A673 (cell line): Measurements from ENCODE around the gene COL9A1. TPM values are rescaled to one million over a fixed set of nuclear protein-coding genes. Genes with fewer than 3 reads are reported as not detected.

Experiments used
- BruUV-seq: library from RNA; stranded (reverse); fragments of 400-500 nt; replicated peaks from 2 replicates; lab custom pipeline; 2021; lab: Mats Ljungman, UMichigan
- CTCF ChIA-PET: fragments of 300-600 bp; sonication (Branson Sonifier 250); formaldehyde crosslinking; loops from one replicate; lab custom pipeline; 2022; ENCODE audit warnings: antibody characterized with exemption; lab: Charles Lee
- POLR2A ChIA-PET: fragments of 300-600 bp; sonication (Branson Sonifier 250); formaldehyde crosslinking; loops from one replicate; lab custom pipeline; 2022; ENCODE audit warnings: antibody characterized with exemption; ENCODE audit not compliant: low non-redundant PET; lab: Charles Lee
- DNase-seq: peaks from one replicate; pipeline ENCODE4 v3.0.0-alpha.2; 2015; ENCODE audit warnings: low spot score
- H3K27ac ChIP-seq: fragments of 200-600 bp; sonication (generic); 2 replicates; pipeline ENCODE4 v1.5.1; 2016; ENCODE audit warnings: mixed run types, low read depth, mild to moderate bottlenecking, mixed read lengths, antibody characterized with exemption, low read length; ENCODE audit not compliant: poor library complexity, severe bottlenecking
- H3K27me3 ChIP-seq: fragments of 200-600 bp; sonication (generic); replicated peaks from 2 replicates; pipeline ENCODE4 v1.6.1; 2017; ENCODE audit warnings: mixed run types, low read depth, mild to moderate bottlenecking, mixed read lengths, antibody characterized with exemption, low read length; ENCODE audit not compliant: insufficient read depth, poor library complexity
- H3K36me3 ChIP-seq: fragments of 200-600 bp; sonication (generic); 2 replicates; pipeline ENCODE4 v1.6.1; 2016; ENCODE audit warnings: mixed run types, mild to moderate bottlenecking, mixed read lengths, antibody characterized with exemption, low read length; ENCODE audit not compliant: insufficient read depth, poor library complexity, severe bottlenecking
- H3K4me1 ChIP-seq: fragments of 200-600 bp; sonication (generic); 2 replicates; pipeline ENCODE4 v1.6.1; 2017; ENCODE audit warnings: mixed run types, mild to moderate bottlenecking, mixed read lengths, antibody characterized with exemption, low read length; ENCODE audit not compliant: insufficient read depth, poor library complexity, severe bottlenecking
- H3K4me3 ChIP-seq: fragments of 200-600 bp; sonication (generic); 2 replicates; pipeline ENCODE4 v1.5.1; 2016; ENCODE audit warnings: low read depth, mixed run types, mild to moderate bottlenecking, mixed read lengths, low read length; ENCODE audit not compliant: poor library complexity, severe bottlenecking
- H3K9me3 ChIP-seq: fragments of 200-600 bp; sonication (generic); 2 replicates; pipeline ENCODE4 v1.6.1; 2016; ENCODE audit warnings: mixed run types, low read depth, mild to moderate bottlenecking, mixed read lengths, antibody characterized with exemption, low read length; ENCODE audit not compliant: poor library complexity, severe bottlenecking
- EZH2 ChIP-seq: fragments of 200-600 bp; sonication (generic); IDR thresholded peaks from 2 replicates; pipeline ENCODE4 v1.6.1; 2017; ENCODE audit warnings: borderline replicate concordance, low read depth, mild to moderate bottlenecking, mixed read lengths, antibody characterized with exemption, low read length; ENCODE audit not compliant: poor library complexity, severe bottlenecking
- intact Hi-C: fragments of 100-400 bp; cut with micrococcal nuclease; formaldehyde crosslinking; loops from one replicate; pipeline ENCODE4 v1.10.0; 2022; ENCODE audit not compliant: unreplicated experiment
- total RNA-seq: library from RNA; stranded (reverse); gene quantifications from 2 replicates; pipeline ENCODE4 v1.2.3, GENCODE V29; 2021
- TF ChIP-seq, protein P1 (sequence below): fragments of 300-800, 200-600 bp; sonication (generic); conservative IDR thresholded peaks from 2 replicates; pipeline ENCODE4 v1.5.1; 2017; ENCODE audit warnings: low read depth, mild to moderate bottlenecking, antibody characterized with exemption, low read length, moderate library complexity, mixed read lengths

COL9A1 gene
- total RNA-seq, 1 experiment from 2014 or later: not detected

DNA sequence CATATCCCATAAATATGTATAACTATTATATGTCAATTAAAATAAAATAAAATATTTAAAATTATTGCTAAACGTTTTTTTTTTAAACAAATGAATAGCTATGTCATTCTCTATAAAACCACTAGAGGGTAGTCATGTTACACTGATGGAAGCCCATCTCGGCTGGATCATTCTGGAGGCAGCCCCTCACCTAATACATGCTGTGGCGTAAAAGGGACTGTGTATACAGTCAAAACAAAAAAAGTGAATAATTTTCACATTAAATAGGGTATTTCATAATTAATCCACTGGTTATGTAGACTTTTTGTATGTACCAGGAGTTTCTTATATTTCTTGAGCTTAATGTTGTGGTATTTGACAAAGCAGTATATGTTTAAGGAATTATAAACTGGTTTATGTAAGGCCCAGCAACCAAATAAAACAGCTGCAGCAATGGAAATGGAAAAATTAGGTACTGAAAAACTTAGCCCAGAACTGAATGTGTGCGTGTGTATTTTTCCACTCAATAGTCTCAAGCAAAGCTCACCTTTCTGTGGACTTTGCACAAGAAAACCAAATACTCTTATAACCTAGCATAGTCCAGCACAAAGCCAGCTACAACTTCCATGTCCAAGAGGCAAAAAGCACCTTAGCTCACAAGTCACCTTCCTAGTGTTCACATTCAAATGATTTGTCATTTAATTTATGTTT lies 81.7 kb downstream of the COL9A1 start:
- no peaks in the 10 kb centered on the region for H3K4me1 ChIP-seq
- H3K9me3 ChIP-seq: no peaks in the 10 kb centered on the region
- ChIA-PET CTCF (interaction anchor here (0.6 to 2.0 kb wide), 19 partner anchors 15 to 970 kb away, joined by 3 to 25 read pairs (median 3); no protein-coding TSS in a partner anchor), POLR2A (interaction anchor here (0.6 kb wide), 1 partner anchor 8 kb away, joined by 3 read pairs; no protein-coding TSS in a partner anchor)
- BruUV-seq: no TSS peak
- peaks cover 20% of the 10 kb centered on the region for H3K27me3 ChIP-seq
- TF ChIP-seq EZH2: no peak
- TF ChIP-seq, protein P1, sequence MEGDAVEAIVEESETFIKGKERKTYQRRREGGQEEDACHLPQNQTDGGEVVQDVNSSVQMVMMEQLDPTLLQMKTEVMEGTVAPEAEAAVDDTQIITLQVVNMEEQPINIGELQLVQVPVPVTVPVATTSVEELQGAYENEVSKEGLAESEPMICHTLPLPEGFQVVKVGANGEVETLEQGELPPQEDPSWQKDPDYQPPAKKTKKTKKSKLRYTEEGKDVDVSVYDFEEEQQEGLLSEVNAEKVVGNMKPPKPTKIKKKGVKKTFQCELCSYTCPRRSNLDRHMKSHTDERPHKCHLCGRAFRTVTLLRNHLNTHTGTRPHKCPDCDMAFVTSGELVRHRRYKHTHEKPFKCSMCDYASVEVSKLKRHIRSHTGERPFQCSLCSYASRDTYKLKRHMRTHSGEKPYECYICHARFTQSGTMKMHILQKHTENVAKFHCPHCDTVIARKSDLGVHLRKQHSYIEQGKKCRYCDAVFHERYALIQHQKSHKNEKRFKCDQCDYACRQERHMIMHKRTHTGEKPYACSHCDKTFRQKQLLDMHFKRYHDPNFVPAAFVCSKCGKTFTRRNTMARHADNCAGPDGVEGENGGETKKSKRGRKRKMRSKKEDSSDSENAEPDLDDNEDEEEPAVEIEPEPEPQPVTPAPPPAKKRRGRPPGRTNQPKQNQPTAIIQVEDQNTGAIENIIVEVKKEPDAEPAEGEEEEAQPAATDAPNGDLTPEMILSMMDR: peak; percentile 75
- no peaks in the 10 kb centered on the region for H3K36me3 ChIP-seq
- intact Hi-C loops: loop anchor here (1.0 to 5.0 kb wide), 7 partner anchors 66 to 791 kb away; no protein-coding TSS in a partner anchor
- DNase-seq: peak; percentile 59
- no peak overlapping the region for H3K4me3 ChIP-seq
- H3K27ac ChIP-seq: no peak overlapping the region

DNA sequence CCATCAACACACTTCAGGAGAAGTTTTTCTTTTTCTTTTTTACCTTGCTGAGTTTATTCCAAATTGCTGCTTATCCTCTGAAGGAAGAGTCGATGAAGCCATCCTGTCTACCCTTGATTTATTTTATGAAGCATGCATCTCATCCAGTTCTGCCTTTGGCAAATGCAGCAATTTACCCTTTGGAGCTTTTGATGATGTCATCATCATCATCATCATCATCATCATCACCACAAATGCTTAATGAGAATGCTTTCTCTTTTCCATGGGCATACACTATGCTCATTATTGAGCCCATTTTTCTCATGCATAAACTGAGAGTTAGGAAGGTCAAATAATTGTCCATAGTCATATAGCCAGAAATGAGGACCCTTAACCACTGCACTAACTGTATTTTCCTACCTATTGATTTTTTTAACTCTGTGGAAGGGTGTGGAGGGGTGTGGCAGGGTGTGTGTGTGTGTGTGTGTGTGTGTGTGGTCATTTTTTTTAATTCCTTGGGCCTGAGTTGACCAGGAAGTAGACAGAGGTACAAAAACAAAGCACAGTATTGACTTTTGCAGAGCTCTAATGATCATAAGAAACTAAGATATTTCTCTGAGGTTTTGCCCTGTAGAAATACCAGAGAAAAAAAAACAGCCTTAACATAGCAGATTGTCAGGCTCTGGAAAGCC lies 82.8 kb downstream of the COL9A1 start:
- BruUV-seq: no TSS peak
- no peaks in the 10 kb centered on the region for H3K4me1 ChIP-seq
- intact Hi-C loops: loop anchor here (2.0 to 5.0 kb wide), 4 partner anchors 67 to 792 kb away; no protein-coding TSS in a partner anchor
- POLR2A ChIA-PET: no interaction called here
- H3K36me3 ChIP-seq: no peaks in the 10 kb centered on the region
- no peak overlapping the region for H3K4me3 ChIP-seq
- H3K27ac ChIP-seq: no peak overlapping the region
- no peak for TF ChIP-seq EZH2
- CTCF ChIA-PET: interaction anchor here (1.2 to 2.0 kb wide), 4 partner anchors 90 to 665 kb away, joined by 7 to 25 read pairs (median 14); no protein-coding TSS in a partner anchor
- no peaks in the 10 kb centered on the region for H3K9me3 ChIP-seq
- peaks cover 31% of the 10 kb centered on the region for H3K27me3 ChIP-seq
- DNase-seq: no peak

- DNase-seq: no peak
- no TSS peak for BruUV-seq
- Histone ChIP-seq H3K4me1 (no peaks in the 10 kb centered on the region), H3K27ac (no peak overlapping the region), H3K36me3 (no peaks in the 10 kb centered on the region), H3K27me3 (peaks cover 39% of the 10 kb centered on the region), H3K9me3 (no peaks in the 10 kb centered on the region), H3K4me3 (no peak overlapping the region)
- TF ChIP-seq EZH2: no peak
- TF ChIP-seq, protein P1: no peak
- POLR2A ChIA-PET: no interaction called here
- CTCF ChIA-PET: no interaction called here
- intact Hi-C loops: no loop called here
Measured at GRCh38 chr6:70216767-70217166, 86.1 kb downstream of the COL9A1 start.
